GM12878 (cell line): ENCODE results near the gene C6orf89. TPM values are rescaled to one million over a fixed set of nuclear protein-coding genes. Genes with fewer than 3 reads are reported as not detected.

ENCODE experiments used
- ATAC-seq: fragments of 200-7000 bp; cut with Tn5 transposase; 3 replicates; pipeline ENCODE4 v1.9.1; 2020; ENCODE audit warnings: mild to moderate bottlenecking, moderate library complexity
- BruUV-seq: library from RNA; stranded (reverse); fragments of 400-500 nt; replicated peaks from 2 replicates; lab custom pipeline; 2021; lab: Mats Ljungman, UMichigan
- CTCF ChIA-PET: fragments of 300-600 bp; sonication (Branson Sonifier 250); formaldehyde crosslinking; extraction: SDS; loops from one replicate; lab custom pipeline; 2021; ENCODE audit warnings: inconsistent platforms; lab: Yijun Ruan, JAX
- POLR2A ChIA-PET: fragments of 350-600 bp; formaldehyde crosslinking; extraction: SDS; loops from one replicate; lab custom pipeline; 2021; ENCODE audit warnings: inconsistent platforms; lab: Charles Lee
- RAD21 ChIA-PET: fragments of 300-600 bp; sonication (Branson Sonifier 250); formaldehyde crosslinking; loops from one replicate; lab custom pipeline; 2023; ENCODE audit warnings: antibody characterized with exemption; ENCODE audit not compliant: unreplicated experiment; lab: Charles Lee
- SMC1A ChIA-PET: fragments of 300-600 bp; sonication (Branson Sonifier 250); formaldehyde crosslinking; loops from one replicate; lab custom pipeline; 2023; ENCODE audit not compliant: unreplicated experiment, uncharacterized antibody; lab: Charles Lee
- DNase-seq: peaks from one replicate; pipeline ENCODE4 v3.0.0-alpha.2; 2011; ENCODE audit warnings: low read depth, low spot score
- FAIRE-seq: peaks from 3 replicates; lab custom pipeline; 2011; peaks lifted over from hg19 to GRCh38; lab: Jason Lieb, UNC
- H2AFZ ChIP-seq: 2 replicates; pipeline ENCODE4 v1.6.0; 2011; ENCODE audit warnings: low read depth, low read length, control low read depth; ENCODE audit not compliant: control insufficient read depth
- H3K27ac ChIP-seq: 2 replicates; pipeline ENCODE4 v1.5.1; 2011; ENCODE audit warnings: control low read depth; ENCODE audit not compliant: control insufficient read depth, insufficient read depth
- H3K27me3 ChIP-seq, 2 experiments: replicated peaks in 1 of 2; 2 replicates each; pipeline versions ENCODE4 v1.6.0 to v1.6.1; 2011; ENCODE audit warnings: low read length in 1 of 2; ENCODE audit not compliant: control insufficient read depth in 2 of 2, insufficient read depth in 2 of 2
- H3K36me3 ChIP-seq, 2 experiments: 2 replicates each; pipeline ENCODE4 v1.5.1; 2011; ENCODE audit warnings: low read length in 1 of 2; ENCODE audit not compliant: control insufficient read depth in 2 of 2, insufficient read depth in 2 of 2
- H3K4me1 ChIP-seq: 2 replicates; pipeline ENCODE4 v1.6.1; 2011; ENCODE audit warnings: mild to moderate bottlenecking, low read length, moderate library complexity, mixed read lengths; ENCODE audit not compliant: control insufficient read depth, insufficient read depth
- H3K4me2 ChIP-seq: 2 replicates; pipeline ENCODE4 v1.6.0; 2011; ENCODE audit warnings: control low read depth; ENCODE audit not compliant: control insufficient read depth, insufficient read depth
- H3K4me3 ChIP-seq: fragments of 200-600 bp; sonication (generic); 2 replicates; pipeline ENCODE4 v1.5.1; 2016
- H3K79me2 ChIP-seq: 2 replicates; pipeline ENCODE4 v1.6.0; 2011; ENCODE audit warnings: low read length; ENCODE audit not compliant: control insufficient read depth, insufficient read depth
- H3K9ac ChIP-seq: 2 replicates; pipeline ENCODE4 v1.8.0; 2011; ENCODE audit warnings: low read length, control low read depth, mixed read lengths; ENCODE audit not compliant: control insufficient read depth, insufficient read depth
- H3K9me3 ChIP-seq: replicated peaks from 3 replicates; pipeline ENCODE4 v1.5.1; 2011; ENCODE audit warnings: mild to moderate bottlenecking, low read length; ENCODE audit not compliant: control insufficient read depth, insufficient read depth
- H4K20me1 ChIP-seq: 2 replicates; pipeline ENCODE4 v1.6.0; 2011; ENCODE audit not compliant: control insufficient read depth, insufficient read depth
- CTCF ChIP-seq, 3 experiments: IDR thresholded peaks in 2 of 3; conservative IDR thresholded peaks in 1 of 3; 2 replicates each; pipeline ENCODE4 v1.5.1; 2011; ENCODE audit warnings: low read depth in 3 of 3, low read length in 3 of 3, mild to moderate bottlenecking in 3 of 3, control low read depth in 2 of 3, moderate library complexity in 2 of 3, inconsistent platforms in 1 of 3, mixed read lengths in 1 of 3; ENCODE audit not compliant: control insufficient read depth in 2 of 3, insufficient read depth in 1 of 3; ENCODE audit errors: extremely low read depth in 1 of 3
- ESRRA ChIP-seq: IDR thresholded peaks from 2 replicates; pipeline ENCODE4 v1.6.1; 2012; ENCODE audit warnings: mild to moderate bottlenecking, low read length, improper control_type of control experiment
- KLF5 ChIP-seq: fragments of 450-650 bp; IDR thresholded peaks from 2 replicates; pipeline ENCODE4 v1.6.1; 2014; ENCODE audit warnings: mild to moderate bottlenecking; ENCODE audit not compliant: partially characterized antibody
- MYC ChIP-seq: IDR thresholded peaks from 2 replicates; pipeline ENCODE4 v1.6.1; 2011; ENCODE audit warnings: mild to moderate bottlenecking, low read length, moderate library complexity, inconsistent platforms; ENCODE audit not compliant: insufficient read depth, insufficient replicate concordance, insufficient read length, severe bottlenecking
- NBN ChIP-seq: fragments of 450-650 bp; IDR thresholded peaks from 2 replicates; pipeline ENCODE4 v1.6.1; 2016
- NFYA ChIP-seq: IDR thresholded peaks from 2 replicates; pipeline ENCODE4 v1.6.1; 2011; ENCODE audit warnings: low read depth, mild to moderate bottlenecking, low read length, improper control_type of control experiment, borderline replicate concordance
- PAX5 ChIP-seq: IDR thresholded peaks from 2 replicates; pipeline ENCODE4 v1.6.1; 2011; ENCODE audit warnings: low read depth, low read length, borderline replicate concordance
- POLR2AphosphoS2 ChIP-seq: IDR thresholded peaks from 2 replicates; pipeline ENCODE4 v1.6.1; 2011; ENCODE audit warnings: low read depth, mild to moderate bottlenecking, low read length, improper control_type of control experiment, moderate library complexity
- SIN3A ChIP-seq: IDR thresholded peaks from 2 replicates; pipeline ENCODE4 v1.6.1; 2012; ENCODE audit warnings: low read depth, low read length, improper control_type of control experiment
- TARDBP ChIP-seq: IDR thresholded peaks from 2 replicates; pipeline ENCODE4 v1.6.1; 2016; ENCODE audit warnings: borderline replicate concordance
- TCF3 ChIP-seq: IDR thresholded peaks from 2 replicates; pipeline ENCODE4 v1.6.1; 2012; ENCODE audit warnings: low read depth, mild to moderate bottlenecking, low read length, borderline replicate concordance; ENCODE audit not compliant: insufficient read depth
- ZBTB33 ChIP-seq: fragments of 450-650 bp; IDR thresholded peaks from 2 replicates; pipeline ENCODE4 v1.6.1; 2017; ENCODE audit warnings: mild to moderate bottlenecking
- WGBS: methylation state at CpG from one replicate; pipeline ENCODE4 v1.1.6; 2016; ENCODE audit warnings: low lambda C conversion rate; ENCODE audit not compliant: insufficient replicate concordance, insufficient coverage; ENCODE audit errors: missing lambda C conversion rate; 5-methylcytosine and 5-hydroxymethylcytosine counted together
- in situ Hi-C: fragments of 300-500 bp; cut with MboI; formaldehyde crosslinking; loops from 9 replicates; pipeline ENCODE4 v1.14.3; 2018; ENCODE audit warnings: mixed read lengths
- intact Hi-C: fragments of 100-400 bp; cut with micrococcal nuclease; formaldehyde crosslinking; loops from one replicate; pipeline ENCODE4 v1.14.2; 2022; ENCODE audit not compliant: unreplicated experiment
- polyA plus RNA-seq, 11 experiments: library from polyadenylated mRNA; depleted of rRNA in 4 of 11; unstranded in 6 of 11; stranded (reverse) in 5 of 11; fragments of >200 nt; fragmentation: Nextera tagmentation in 4 of 11; fragmentation: Illumina TruSeq in 1 of 11; extraction: Ambion mirVana in 4 of 11; extraction: Trizol in 1 of 11; gene quantifications; 1 replicate in 1 of 11; 2 replicates in 10 of 11; pipeline versions ENCODE4 v1.2.1 to v1.2.3, GENCODE V29; 2011 to 2016; ENCODE audit warnings: inconsistent platforms in 2 of 11, missing spikeins in 2 of 11, low read depth in 1 of 11
- total RNA-seq, 4 experiments: library from RNA; depleted of rRNA in 3 of 4; stranded (reverse); fragments of >200 nt in 3 of 4; fragmentation: Illumina TruSeq in 1 of 4; extraction: Trizol in 1 of 4; gene quantifications; 2 replicates each; pipeline versions ENCODE4 v1.2.1 to v1.2.3, GENCODE V29; 2013 to 2021
- TF ChIP-seq, protein P1 (sequence below): IDR thresholded peaks from 2 replicates; pipeline ENCODE4 v1.6.1; 2012; ENCODE audit warnings: mild to moderate bottlenecking, low read depth, low read length
- TF ChIP-seq, protein P2 (sequence below): fragments of 450-650 bp; IDR thresholded peaks from 2 replicates; pipeline ENCODE4 v1.6.1; 2016; ENCODE audit warnings: mild to moderate bottlenecking

C6orf89 gene
- total and polyA plus RNA-seq, 10 of the 15 experiments (the other 5 are each of a cell fraction or from before 2014, with no cell fraction given), result 10.8 to 42.7 (median 28.6) TPM

DNA sequence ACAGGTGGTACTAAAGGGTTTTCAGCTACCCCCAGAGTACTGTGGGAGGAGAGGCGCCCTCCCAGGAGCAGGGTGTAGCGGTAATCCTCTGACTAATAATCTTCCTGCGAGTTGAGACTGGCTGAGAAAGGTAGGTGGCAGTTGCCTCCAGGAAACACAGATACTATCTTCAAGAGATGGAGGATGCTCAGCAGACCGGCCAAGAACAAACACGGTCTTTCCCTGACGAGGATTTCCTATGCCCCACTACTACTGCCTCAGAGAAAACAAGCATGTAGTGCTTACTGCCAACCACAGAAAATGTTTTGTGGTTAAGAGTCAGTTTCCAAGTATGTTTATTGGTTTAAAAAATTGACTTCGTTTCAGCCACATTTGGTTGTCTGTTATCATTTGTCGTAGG, 26.8 kb downstream of the C6orf89 start:
- no TSS peak for BruUV-seq
- ChIA-PET SMC1A (interaction anchor here (1.0 to 1.4 kb wide), 3 partner anchors 23 to 94 kb away, joined by 3 to 4 read pairs (median 3); no protein-coding TSS in a partner anchor), CTCF (interaction anchor here (0.7 to 5.6 kb wide), 5 partner anchors 9 to 277 kb away, joined by 3 to 40 read pairs (median 4); no protein-coding TSS in a partner anchor), RAD21 (interaction anchor here (1.1 to 1.5 kb wide), 2 partner anchors 94 to 105 kb away, joined by 3 to 7 read pairs; no protein-coding TSS in a partner anchor), POLR2A (no interaction called here)
- H3K27ac ChIP-seq, result no peak overlapping the region
- peaks cover 20% of the 10 kb centered on the region for H3K4me1 ChIP-seq
- H3K36me3 ChIP-seq, result peaks cover 4 to 5% of the 10 kb centered on the region in 2 experiments; a peak in 3 of 4 replicates
- 1% methylated on average over 8 of the region's 8 CpGs for WGBS
- H3K4me2 ChIP-seq, result peak overlapping the region; percentile 40; the same call in 1 of the 2 replicates
- ATAC-seq (peak; percentile 97), DNase-seq (peak; percentile 72), FAIRE-seq (peak; percentile 93)
- in situ Hi-C loops (no loop called here), intact Hi-C loops (no loop called here)
- no peak overlapping the region for H3K4me3 ChIP-seq
- H3K9ac ChIP-seq, result no peak overlapping the region
- H3K9me3 ChIP-seq, result no peaks in the 10 kb centered on the region
- no peak overlapping the region for H2AFZ ChIP-seq
- H4K20me1 ChIP-seq, result peaks cover 10% of the 10 kb centered on the region; the same call in 1 of the 2 replicates
- no peaks in the 10 kb centered on the region for H3K27me3 ChIP-seq
- no peaks in the 10 kb centered on the region for H3K79me2 ChIP-seq
- TF ChIP-seq TCF3, result no peak
- TF ChIP-seq POLR2AphosphoS2, result no peak
- no peak for TF ChIP-seq ZBTB33
- TF ChIP-seq ESRRA, result no peak
- TF ChIP-seq, protein P1, sequence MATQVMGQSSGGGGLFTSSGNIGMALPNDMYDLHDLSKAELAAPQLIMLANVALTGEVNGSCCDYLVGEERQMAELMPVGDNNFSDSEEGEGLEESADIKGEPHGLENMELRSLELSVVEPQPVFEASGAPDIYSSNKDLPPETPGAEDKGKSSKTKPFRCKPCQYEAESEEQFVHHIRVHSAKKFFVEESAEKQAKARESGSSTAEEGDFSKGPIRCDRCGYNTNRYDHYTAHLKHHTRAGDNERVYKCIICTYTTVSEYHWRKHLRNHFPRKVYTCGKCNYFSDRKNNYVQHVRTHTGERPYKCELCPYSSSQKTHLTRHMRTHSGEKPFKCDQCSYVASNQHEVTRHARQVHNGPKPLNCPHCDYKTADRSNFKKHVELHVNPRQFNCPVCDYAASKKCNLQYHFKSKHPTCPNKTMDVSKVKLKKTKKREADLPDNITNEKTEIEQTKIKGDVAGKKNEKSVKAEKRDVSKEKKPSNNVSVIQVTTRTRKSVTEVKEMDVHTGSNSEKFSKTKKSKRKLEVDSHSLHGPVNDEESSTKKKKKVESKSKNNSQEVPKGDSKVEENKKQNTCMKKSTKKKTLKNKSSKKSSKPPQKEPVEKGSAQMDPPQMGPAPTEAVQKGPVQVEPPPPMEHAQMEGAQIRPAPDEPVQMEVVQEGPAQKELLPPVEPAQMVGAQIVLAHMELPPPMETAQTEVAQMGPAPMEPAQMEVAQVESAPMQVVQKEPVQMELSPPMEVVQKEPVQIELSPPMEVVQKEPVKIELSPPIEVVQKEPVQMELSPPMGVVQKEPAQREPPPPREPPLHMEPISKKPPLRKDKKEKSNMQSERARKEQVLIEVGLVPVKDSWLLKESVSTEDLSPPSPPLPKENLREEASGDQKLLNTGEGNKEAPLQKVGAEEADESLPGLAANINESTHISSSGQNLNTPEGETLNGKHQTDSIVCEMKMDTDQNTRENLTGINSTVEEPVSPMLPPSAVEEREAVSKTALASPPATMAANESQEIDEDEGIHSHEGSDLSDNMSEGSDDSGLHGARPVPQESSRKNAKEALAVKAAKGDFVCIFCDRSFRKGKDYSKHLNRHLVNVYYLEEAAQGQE, result no peak
- peak in 1 of 3 experiments; percentile 39; a peak in 2 of 6 replicates for TF ChIP-seq CTCF (IDR thresholded peaks at IDR 0.05 in 2 of 3, conservative IDR thresholded peaks at IDR 0.05 in 1 of 3; ENCODE audit: control insufficient read depth in 2 of 3, extremely low read depth in 1 of 3, insufficient read depth in 1 of 3, low read depth in 3 of 3, low read length in 3 of 3)
- no peak for TF ChIP-seq MYC
- no peak for TF ChIP-seq NBN
- TF ChIP-seq, protein P2, sequence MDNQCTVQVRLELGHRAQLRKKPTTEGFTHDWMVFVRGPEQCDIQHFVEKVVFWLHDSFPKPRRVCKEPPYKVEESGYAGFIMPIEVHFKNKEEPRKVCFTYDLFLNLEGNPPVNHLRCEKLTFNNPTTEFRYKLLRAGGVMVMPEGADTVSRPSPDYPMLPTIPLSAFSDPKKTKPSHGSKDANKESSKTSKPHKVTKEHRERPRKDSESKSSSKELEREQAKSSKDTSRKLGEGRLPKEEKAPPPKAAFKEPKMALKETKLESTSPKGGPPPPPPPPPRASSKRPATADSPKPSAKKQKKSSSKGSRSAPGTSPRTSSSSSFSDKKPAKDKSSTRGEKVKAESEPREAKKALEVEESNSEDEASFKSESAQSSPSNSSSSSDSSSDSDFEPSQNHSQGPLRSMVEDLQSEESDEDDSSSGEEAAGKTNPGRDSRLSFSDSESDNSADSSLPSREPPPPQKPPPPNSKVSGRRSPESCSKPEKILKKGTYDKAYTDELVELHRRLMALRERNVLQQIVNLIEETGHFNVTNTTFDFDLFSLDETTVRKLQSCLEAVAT, result no peak
- no peak for TF ChIP-seq NFYA
- TF ChIP-seq PAX5, result no peak
- no peak for TF ChIP-seq TARDBP
- no peak for TF ChIP-seq SIN3A
- TF ChIP-seq KLF5, result no peak
